Motor neuron (in vitro differentiated cells): ENCODE results near the gene TBC1D3H. TPM values are rescaled to one million over a fixed set of nuclear protein-coding genes. Genes with fewer than 3 reads are reported as not detected.
A peak's percentile ranks its signal among the peaks of the same experiment; 100 is the strongest.
"Not testable (repeated sequence)": the region's sequence is repeated elsewhere in the genome, so short reads cannot be mapped to it uniquely, and the experiment has no call there.

Source experiments
- ATAC-seq, 8 experiments: fragments of 200-7000 bp; cut with Tn5 transposase; replicated peaks in 6 of 8; 2 replicates each; pipeline ENCODE4 v1.8.0; 2021; ENCODE audit warnings: mild to moderate bottlenecking in 8 of 8, moderate library complexity in 8 of 8
- H3K27ac ChIP-seq, 2 donors: fragments of 250-450 bp; sonication (Bioruptor Pico); 2 replicates each; pipeline ENCODE4 v1.9.0; 2021; ENCODE audit warnings: antibody characterized with exemption in 2 of 2, mild to moderate bottlenecking in 2 of 2, moderate library complexity in 1 of 2
- H3K4me1 ChIP-seq, 2 donors: fragments of 250-450 bp; sonication (Bioruptor Pico); replicated peaks in 1 of 2; 2 replicates each; pipeline ENCODE4 v1.6.1; 2021; ENCODE audit warnings: antibody characterized with exemption in 2 of 2, mild to moderate bottlenecking in 2 of 2, moderate library complexity in 1 of 2
- H3K4me3 ChIP-seq, 5 donors: fragments of 250-450 bp; sonication (Bioruptor Pico); 2 replicates each; pipeline ENCODE4 v1.9.0; 2021; ENCODE audit warnings: antibody characterized with exemption in 5 of 5, mild to moderate bottlenecking in 5 of 5, moderate library complexity in 4 of 5
- WGBS, 10 experiments: fragments of 450-650 bp; shearing (Covaris generic); methylation state at CpG; one replicate each; pipeline ENCODE4 v1.0.0; 2022; 5-methylcytosine and 5-hydroxymethylcytosine counted together
- in situ Hi-C, 9 experiments: fragments of 400-800 bp; cut with MboI; loops; one replicate each; pipeline ENCODE4 v1.15.0; 2021; ENCODE audit warnings: low sequenced_read_pairs in 9 of 9, low pct_unique_long_range_greater_than_20kb in 2 of 9; ENCODE audit not compliant: unreplicated experiment in 9 of 9
- total RNA-seq, 8 experiments: library from RNA; unstranded; fragments of 300-600 nt; gene quantifications; 2 replicates each; pipeline versions ENCODE4 v1.2.3 to v1.2.4, GENCODE V29; 2022

The TBC1D3H gene
- 1 to 10 TPM in 3 of 8 experiments, under 1 TPM in 1, not detected in 4; 0.87 to 3.7 (median 2.8) TPM for total RNA-seq

DNA sequence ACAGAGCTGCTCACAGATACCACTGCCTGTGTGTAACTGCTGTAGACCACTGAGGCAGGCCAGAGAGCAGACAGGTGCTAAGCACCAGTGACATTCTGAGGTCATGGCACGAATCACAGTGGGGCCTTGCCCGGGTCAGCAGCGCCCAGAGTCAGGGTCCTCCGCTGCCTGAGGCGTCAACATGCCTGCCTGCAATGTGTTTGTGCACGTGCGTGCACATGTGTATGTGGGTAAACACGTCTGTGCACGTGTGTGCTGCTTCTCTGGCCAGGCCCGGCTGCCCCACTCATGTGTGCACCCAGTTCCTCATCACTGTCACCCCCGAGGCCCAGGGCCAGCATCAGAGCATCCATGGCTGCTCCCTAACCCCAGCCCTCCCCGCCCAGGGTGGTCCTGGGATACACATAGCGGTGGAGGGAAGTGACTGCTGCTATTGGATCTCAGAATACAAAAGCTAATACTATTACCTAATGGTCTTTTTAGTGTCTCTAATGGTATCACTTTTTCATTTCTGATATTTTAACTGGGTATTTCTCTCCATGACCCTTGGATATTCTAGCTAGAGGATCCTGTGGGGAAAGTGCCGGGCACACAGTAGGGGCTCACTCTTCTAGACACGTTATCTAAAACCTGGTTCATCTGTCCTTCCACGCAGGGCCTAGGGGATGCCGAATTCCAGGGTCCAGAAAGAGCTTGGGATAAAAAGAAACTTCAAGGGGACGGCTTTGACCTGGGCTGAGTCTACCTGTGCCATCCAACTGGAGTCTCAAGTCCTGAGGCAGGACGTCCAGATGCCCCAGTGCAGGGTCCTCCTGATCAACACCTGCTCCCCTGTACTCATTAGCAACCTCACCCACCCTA, at the start of gene TBC1D3H:
TBC1D3H (minus strand) TSS at position 51 of the 861 bp plus-strand sequence. CDS start 1,540 bp downstream, outside the sequence.
- in situ Hi-C loops, H3K4me3 ChIP-seq, ATAC-seq, H3K27ac ChIP-seq, H3K4me1 ChIP-seq: not testable (repeated sequence)
- 80% methylated on average over 2 of the region's 19 CpGs; no CpG with 5 or more reads in 9 of the 10 experiments for WGBS, 10 experiments

DNA sequence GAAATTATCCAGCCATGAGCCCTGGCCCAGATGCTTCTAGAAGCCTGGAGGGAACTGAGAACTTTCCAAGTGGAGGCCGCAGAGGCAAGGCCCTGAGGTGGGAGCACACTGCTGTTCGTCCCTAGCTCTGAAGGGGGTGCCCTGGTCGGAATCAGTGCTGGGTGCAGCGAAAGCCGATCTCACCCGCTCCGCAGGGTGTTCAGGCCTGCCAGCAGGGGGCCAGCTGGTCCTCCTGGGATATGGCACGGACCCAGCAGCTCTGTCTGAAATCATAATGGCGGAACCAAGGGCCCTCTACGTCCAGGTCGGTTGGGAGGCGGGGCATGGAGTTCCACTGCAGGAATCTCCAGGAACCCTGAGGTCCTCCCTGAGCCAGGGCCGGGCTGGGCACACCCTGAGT, 40.7 kb upstream of the TBC1D3H start:
- in situ Hi-C loops, H3K27ac ChIP-seq, ATAC-seq, H3K4me3 ChIP-seq, H3K4me1 ChIP-seq: not testable (repeated sequence)
- no CpG with 5 or more reads among the region's 13 CpGs for WGBS, 10 experiments

- ATAC-seq = peak in 3 of 8 experiments; percentile 68 to 93 (median 81)
- in situ Hi-C loops, H3K27ac ChIP-seq, H3K4me3 ChIP-seq, H3K4me1 ChIP-seq: not testable (repeated sequence)
- no CpG with 5 or more reads among the region's 2 CpGs for WGBS, 10 experiments
Measured at GRCh38 chr17:36415180-36415941, 27.1 kb upstream of the TBC1D3H start.

DNA sequence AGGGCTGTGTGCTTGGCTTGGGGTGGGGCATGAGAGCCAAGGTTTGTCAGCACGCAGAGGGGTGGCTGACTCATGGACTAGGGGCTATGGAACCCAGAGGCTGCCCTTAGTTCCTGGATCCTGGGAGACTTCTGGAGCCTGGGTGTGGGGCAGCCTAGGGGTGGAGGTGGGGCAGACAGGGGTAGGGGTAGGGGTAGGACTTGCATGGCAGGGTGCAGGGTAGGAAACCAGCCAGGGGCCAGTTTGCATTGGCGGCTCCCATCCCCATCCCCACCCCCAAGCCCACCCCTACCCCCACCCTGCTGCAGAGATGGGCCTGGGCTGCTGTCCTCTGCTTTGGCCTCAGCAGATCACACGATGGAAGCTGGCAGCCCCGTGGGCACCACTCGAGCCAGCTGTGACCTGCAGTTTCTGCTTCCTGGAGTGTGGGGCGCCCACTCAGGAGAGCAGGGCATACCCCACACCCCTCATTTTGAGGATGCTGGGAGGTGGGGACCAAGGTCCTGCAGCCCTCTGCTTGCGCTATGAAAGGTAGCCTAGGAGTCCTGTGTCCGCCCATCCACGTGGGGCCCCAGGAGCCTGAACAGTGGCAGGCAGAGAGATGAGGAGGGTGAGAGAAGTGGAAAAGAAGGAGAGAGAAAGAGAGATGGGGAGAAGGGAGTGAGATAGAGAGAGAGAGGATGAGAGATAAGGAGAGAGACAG, 2.9 kb upstream of the TBC1D3H start:
- H3K4me3 ChIP-seq, H3K4me1 ChIP-seq, in situ Hi-C loops, H3K27ac ChIP-seq, ATAC-seq: not testable (repeated sequence)
- WGBS, 10 experiments = no CpG with 5 or more reads among the region's 9 CpGs

GRCh38 chr17:36375938-36376337, 12.3 kb downstream of the TBC1D3H start:
- ATAC-seq, in situ Hi-C loops: not testable (repeated sequence)
- no CpG with 5 or more reads among the region's 7 CpGs for WGBS, 10 experiments

GRCh38 chr17:36362496-36362895, 25.7 kb downstream of the TBC1D3H start:
- H3K4me1 ChIP-seq, in situ Hi-C loops, H3K27ac ChIP-seq, ATAC-seq, H3K4me3 ChIP-seq: not testable (repeated sequence)
- no CpG with 5 or more reads among the region's 6 CpGs for WGBS, 10 experiments

More at GRCh38 chr17:36375938-36376337, 12.3 kb downstream of the TBC1D3H start:
- H3K4me1 ChIP-seq, H3K27ac ChIP-seq, H3K4me3 ChIP-seq: not testable (repeated sequence)

Other genes with a start within 250 kb of the TBC1D3H start
- 1 to 10 TPM in 7 of 8 experiments, under 1 TPM in 1; 0.57 to 3.8 (median 2.1) TPM for gene TBC1D3B, start 211.8 kb downstream of the TBC1D3H start, total RNA-seq
- under 1 TPM in 3 of 8 experiments, not detected in 5; 0.14 to 0.24 (median 0.18) TPM for gene CCL3L1, start 191.7 kb downstream of the TBC1D3H start, total RNA-seq
- gene CCL4L2, start 177.4 kb downstream of the TBC1D3H start, total RNA-seq = under 1 TPM in 4 of 8 experiments, not detected in 4; 0.31 to 0.81 (median 0.55) TPM
- under 1 TPM in 6 of 8 experiments, not detected in 2; 0.11 to 0.77 (median 0.37) TPM for gene TBC1D3I, start 123.9 kb downstream of the TBC1D3H start, total RNA-seq
- gene TBC1D3G, start 64.6 kb downstream of the TBC1D3H start, total RNA-seq = 1 to 10 TPM in 1 of 8 experiments, under 1 TPM in 1, not detected in 6; 0.31 to 1.5 TPM
- gene ZNHIT3, start 98.2 kb upstream of the TBC1D3H start, total RNA-seq = 10 to 100 TPM; 40.8 to 83.4 (median 64.4) TPM
- 100 to 1,000 TPM in 1 of 8 experiments, 10 to 100 TPM in 7; 15.3 to 103 (median 31.1) TPM for gene MYO19, start 146.4 kb upstream of the TBC1D3H start, total RNA-seq
- gene PIGW, start 146.6 kb upstream of the TBC1D3H start, total RNA-seq = 10 to 100 TPM in 4 of 8 experiments, 1 to 10 TPM in 4; 3.3 to 27.2 (median 8.8) TPM
- gene GGNBP2, start 156.5 kb upstream of the TBC1D3H start, total RNA-seq = 100 to 1,000 TPM in 1 of 8 experiments, 10 to 100 TPM in 7; 45.8 to 103 (median 62.8) TPM
- 10 to 100 TPM in 6 of 8 experiments, 1 to 10 TPM in 2; 6.8 to 32.3 (median 11.1) TPM for gene DHRS11, start 203.4 kb upstream of the TBC1D3H start, total RNA-seq
- gene MRM1, start 213.1 kb upstream of the TBC1D3H start, total RNA-seq = 10 to 100 TPM in 3 of 8 experiments, 1 to 10 TPM in 5; 2.3 to 15.1 (median 3.8) TPM